HG03378 (cell line): ENCODE data around the gene DIPK1C.

Experiments
- ATAC-seq: cut with Tn5 transposase; IDR thresholded peaks from one replicate; pipeline ENCODE4 v1.9.1; 2021; ENCODE audit warnings: mild to moderate bottlenecking, moderate library complexity; ENCODE audit not compliant: unreplicated experiment

Gene DIPK1C

GRCh38 chr18:74453642-74454198 lies 3.4 kb downstream of the DIPK1C start:
- no peak for ATAC-seq

- ATAC-seq = no peak
Observed at GRCh38 chr18:74453016-74453566, 4.0 kb downstream of the DIPK1C start.

- ATAC-seq = no peak
Observed at GRCh38 chr18:74451148-74451547, 6.0 kb downstream of the DIPK1C start.

DNA sequence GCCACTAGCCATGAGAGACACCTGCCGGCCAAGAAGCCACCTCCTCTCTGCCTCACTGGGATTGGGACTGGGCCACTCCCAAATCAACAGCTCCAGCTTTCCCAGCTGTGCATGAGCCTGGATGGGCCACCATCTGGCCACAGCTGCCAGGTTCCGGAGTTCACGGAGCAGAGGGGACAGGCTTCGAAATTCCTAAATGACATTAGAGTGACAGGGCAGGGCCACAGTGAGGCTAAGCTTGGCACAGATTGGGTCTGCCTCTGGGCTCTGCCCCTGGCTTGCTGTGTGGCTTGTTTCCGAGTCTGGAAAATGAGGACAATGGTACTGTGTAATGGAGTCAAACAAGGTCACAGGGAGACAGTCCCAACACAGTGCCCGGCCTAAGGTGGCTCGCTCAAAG lies 6.5 kb downstream of the DIPK1C start:
- no peak for ATAC-seq

DNA sequence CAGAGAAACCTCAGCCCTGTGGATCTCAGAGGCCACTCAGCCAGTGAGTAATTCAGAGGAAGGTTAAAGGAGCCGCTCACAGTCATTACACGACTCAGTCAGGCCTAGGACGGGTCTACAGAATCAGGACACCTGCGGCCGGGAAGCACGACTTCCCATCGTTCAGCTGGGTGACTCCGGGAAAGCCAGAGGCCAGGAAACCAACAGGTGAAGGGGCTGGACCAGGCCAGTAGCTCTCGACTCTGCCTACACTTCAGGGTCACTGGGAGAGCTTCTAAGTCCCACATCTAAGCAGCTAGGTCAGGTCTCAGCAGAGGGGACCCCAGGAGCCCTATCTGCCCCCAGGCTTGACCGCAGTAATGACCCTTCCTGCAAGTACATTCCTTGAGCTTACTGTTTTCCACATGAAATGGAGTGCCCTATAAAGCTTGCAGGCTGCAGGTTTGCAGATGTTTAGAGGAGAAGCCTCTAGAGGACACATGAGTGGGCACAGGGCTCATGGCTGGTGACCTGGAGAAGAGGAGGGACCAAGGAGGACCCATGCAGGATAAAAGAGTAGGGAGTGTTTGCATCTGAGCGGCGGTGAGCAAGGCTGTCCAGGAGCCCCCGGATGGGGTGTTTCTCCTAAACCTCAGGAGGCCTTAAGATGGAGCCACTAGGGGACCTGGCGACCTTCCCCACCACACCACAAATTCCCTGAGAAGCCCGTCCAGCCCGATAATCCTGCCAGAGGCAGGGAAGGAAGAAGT lies 9.5 kb downstream of the DIPK1C start:
- no peak for ATAC-seq

GRCh38 chr18:74446631-74447403 lies 10.3 kb downstream of the DIPK1C start:
- no peak for ATAC-seq

DNA sequence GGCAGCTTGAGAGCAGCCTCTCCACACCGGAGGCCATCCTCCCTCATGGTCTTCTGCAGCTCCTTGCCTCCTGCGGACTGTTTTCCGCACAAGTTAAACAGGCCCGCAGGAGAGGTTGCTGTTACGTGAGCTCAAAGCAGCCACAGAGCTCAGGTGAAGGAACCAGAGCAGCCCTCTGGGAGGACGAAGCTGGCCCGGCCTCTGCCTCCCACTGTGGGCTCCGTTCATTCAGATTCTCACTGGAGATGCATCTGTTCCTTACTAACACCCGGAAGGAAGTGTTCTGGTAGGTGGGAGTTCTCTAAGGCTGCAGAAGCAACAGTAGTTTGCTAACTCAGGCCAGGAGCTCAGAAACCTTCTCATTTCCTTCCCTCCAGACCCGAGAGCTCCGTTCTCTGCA lies 10.9 kb downstream of the DIPK1C start:
- no peak for ATAC-seq

DNA sequence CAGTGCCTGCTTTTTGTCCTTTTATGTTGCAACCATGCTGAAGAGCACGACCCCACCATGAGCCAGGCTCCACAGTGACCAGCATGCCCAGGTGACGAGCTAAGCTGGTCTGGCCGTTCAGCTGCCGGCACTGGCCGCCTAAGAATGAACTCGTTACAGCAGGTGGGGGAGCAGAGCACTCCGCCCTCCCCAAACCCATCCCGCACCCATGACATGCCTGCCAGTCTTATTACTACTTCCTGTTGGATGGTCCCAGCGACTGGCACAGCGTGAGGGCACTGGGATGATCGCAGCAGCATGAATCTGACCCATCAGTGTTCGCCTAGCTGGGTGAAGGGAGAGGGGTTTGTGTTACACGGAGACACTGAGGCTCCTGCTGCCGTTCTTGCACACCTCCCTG lies 11.5 kb downstream of the DIPK1C start:
- ATAC-seq = no peak

GRCh38 chr18:74444104-74444503 lies 13.0 kb downstream of the DIPK1C start:
- ATAC-seq = no peak

DNA sequence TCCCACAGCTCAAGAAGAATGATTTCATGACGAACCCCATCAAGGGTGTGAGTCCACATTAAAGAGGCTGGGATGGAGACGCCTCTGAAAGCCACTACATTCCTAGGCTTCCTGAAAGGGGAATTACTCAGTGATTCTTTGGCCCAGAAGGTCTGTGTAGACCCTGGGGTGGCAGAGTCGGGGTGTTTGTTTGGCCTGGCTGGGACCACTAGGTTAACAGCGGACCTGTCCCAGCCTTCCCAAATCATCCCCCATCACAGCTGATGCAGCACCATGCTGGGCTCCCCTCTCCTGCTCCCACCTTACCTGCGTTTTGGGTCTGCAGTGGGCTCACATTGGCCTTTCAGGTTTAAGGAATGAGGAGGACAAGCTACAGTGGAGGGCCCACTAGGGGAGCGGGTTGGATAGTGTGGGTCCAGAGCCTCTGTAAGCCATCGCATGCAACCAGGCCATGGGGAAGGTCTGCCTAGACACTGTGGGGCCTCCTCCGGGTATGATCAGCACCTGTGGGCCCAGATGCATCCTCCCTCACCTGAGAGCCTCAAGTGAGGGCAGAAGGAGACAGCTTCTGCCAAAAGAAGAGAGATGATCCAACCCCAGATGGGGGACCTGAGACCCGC lies 16.2 kb downstream of the DIPK1C start:
- ATAC-seq = no peak

GRCh38 chr18:74438091-74438490 lies 19.0 kb downstream of the DIPK1C start:
- no peak for ATAC-seq

DNA sequence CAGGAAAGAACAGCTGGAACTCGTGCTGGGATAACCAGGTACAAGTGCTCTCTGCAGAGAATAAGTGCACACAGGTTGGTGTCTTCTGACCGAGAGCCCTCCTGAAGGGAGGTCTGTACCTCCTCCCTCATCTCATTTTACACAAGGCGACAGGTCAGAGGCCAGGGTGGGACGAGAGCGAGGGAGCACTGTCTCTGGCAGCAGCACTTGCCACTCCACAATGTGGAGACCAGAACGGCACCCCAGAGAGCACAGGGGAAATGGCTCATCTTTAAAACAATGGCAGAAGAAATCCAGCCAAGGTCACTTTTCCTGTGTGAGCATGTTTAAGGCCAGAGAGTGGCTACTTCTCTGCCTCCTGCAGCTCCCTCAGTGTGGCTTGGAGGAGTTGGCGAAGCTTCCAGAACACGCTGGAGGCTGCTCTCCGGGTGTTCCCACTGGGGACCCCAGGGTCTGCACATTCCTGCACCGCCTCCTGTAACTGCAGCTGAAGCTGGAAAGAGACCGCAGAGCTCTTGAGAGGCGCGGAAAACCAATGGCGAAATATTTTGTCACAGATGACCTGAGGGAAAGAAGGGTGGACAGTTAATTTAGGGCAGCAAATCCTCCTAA lies 20.8 kb downstream of the DIPK1C start:
- ATAC-seq = no peak

DNA sequence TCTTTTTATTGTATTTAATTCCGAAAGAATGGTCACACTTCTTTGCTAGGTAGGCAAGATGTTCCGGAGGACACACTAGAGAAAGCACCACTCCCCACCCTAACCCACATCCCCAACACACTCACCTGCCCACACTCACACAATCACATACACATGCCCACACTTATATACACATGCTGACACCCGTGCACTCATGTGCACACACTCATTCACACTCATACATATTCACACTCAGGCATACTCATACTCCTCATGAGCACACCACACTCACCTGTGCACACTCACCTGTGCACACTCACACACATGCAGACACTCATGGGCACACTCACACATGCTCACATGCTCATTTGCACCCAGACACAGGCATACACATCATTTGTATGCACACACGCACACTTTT lies 21.4 kb downstream of the DIPK1C start:
- ATAC-seq = no peak

- ATAC-seq = no peak
Observed at GRCh38 chr18:74434466-74434865, 22.6 kb downstream of the DIPK1C start.

- ATAC-seq = no peak
Observed at GRCh38 chr18:74430806-74431571, 26.1 kb downstream of the DIPK1C start.

DNA sequence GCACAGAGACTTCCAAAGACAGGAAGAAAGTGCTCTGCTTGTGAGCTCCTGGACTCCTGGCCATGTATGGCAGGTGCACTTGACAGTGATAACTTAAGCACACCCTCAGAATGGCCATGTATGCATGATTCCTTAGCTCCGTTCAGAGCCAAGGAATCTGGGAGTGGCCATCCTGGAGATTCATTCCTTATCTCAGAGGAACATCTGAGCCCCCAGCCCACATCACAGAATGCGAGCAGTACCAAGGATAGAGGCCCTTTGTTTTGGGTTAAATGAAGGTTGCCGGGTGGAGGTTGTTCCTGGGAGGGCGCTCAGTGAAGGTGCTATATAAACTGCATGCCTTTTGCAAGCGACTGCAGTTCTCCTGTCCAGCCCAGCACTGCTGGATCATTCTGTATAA lies 26.9 kb downstream of the DIPK1C start:
- no peak for ATAC-seq

GRCh38 chr18:74429096-74429495 lies 28.0 kb downstream of the DIPK1C start:
- no peak for ATAC-seq

DNA sequence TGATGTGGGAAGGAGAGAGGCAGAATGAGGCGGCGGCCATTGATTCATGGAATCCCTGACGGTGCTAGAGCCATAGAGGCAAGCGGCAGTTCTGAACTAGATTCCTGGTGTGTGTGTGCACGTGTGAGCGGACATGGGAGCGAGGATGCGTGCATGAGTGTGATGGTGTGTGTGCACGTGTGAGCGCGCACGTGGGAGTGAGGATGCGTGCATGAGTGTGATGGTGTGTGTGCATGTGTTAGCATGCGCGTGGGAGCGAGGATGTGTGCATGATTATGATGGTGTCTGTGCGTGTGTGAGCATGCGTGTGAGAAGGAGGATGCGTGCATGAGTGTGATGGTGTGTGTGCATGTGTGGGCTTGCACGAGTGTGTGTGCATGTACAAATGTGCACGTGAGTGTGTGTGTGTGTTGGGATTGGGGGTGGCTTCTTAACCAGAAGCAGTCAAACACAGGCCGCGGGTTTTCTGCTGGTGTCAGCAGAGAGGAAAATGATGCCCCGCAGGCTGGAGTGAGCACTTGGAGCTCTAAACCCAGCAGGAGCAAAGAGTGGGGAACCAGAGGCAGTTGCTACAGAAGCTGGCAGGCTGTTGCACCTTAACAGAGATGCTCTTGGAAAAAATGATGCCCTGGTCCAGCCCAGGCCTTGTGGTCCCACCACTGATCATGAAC lies 29.5 kb downstream of the DIPK1C start:
- ATAC-seq = no peak

DNA sequence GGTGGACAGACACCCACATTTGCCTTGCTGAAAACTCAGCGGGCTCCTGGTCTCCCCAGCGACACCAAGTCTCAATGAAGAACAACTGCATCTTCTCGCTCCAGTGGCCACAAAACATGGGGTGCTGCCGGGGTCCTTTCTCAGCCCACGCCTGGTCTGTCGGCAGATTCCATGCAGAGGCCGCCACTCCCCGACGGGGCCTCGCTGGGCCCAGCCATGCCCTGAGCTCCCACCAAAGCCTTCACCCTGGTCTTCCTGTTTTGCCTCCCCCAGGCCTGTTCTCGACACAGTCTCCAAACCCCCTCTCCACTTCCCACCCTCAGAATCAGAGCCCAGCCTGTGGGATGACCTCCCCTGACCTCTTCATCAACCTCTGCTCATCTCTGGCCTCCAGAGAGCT lies 31.2 kb downstream of the DIPK1C start:
- no peak for ATAC-seq

GRCh38 chr18:74425161-74425560 lies 31.9 kb downstream of the DIPK1C start:
- no peak for ATAC-seq
